ENCODE results near the gene SYT6.
"Not testable (repeated sequence)": the region's sequence is repeated elsewhere in the genome, so short reads cannot be mapped to it uniquely, and the experiment has no call there.

SYT6 gene

GRCh38 chr1:114075546-114076242, 78.0 kb downstream of the SYT6 start:
- no peak for DNase-seq (ENCODE audit: low read depth, low spot score)

GRCh38 chr1:114075105-114075504, 78.6 kb downstream of the SYT6 start:
- no peak for DNase-seq (ENCODE audit: low read depth, low spot score)

DNA sequence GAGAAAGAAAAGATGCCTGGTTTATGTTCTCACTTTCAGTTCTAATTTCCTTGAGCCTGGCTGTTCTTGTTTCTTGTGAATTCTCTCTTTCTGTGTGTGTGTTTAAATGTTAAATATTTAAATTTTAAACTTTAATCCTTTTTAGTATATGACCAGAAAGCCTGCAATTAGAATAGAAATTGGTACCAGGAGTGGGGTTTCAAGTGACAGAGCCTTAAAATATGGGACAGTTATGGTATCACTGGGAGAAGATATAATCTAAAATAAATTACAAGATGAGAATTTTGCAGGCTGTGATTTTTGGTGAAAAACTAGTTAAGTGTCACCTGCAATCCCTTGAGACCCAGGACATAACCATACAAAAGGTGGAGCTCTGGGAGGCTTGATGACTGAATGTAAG, 81.4 kb downstream of the SYT6 start:
- no peak for DNase-seq (ENCODE audit: low read depth, low spot score)

- not testable (repeated sequence) for DNase-seq (ENCODE audit: low read depth, low spot score)
Measured at GRCh38 chr1:114069762-114070161, 83.9 kb downstream of the SYT6 start.

- not testable (repeated sequence) for DNase-seq (ENCODE audit: low read depth, low spot score)
Measured at GRCh38 chr1:114068684-114069083, 85.0 kb downstream of the SYT6 start.

- not testable (repeated sequence) for DNase-seq (ENCODE audit: low read depth, low spot score)
Measured at GRCh38 chr1:114065671-114066070, 88.0 kb downstream of the SYT6 start.

DNA sequence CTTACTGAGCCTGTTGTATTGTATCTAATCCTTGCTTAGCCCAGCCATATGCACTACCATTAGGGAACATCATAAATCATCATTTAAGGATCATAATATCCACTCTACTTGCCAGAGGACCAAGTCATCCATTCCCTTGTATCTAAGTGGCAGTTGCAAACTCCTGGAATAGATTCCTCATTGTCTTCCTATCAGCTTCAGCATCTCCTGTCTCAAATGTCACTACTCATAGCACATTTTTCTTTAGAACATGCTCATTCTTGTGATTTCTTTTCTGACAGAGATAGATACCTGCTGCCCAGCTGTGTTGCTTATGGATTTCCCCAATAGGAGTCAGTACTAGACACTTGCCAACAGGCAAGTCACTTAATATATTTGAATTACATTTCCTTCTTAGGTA, 90.1 kb downstream of the SYT6 start:
- DNase-seq (ENCODE audit: low read depth, low spot score): no peak

GRCh38 chr1:114062477-114063099, 91.1 kb downstream of the SYT6 start:
- no peak for DNase-seq (ENCODE audit: low read depth, low spot score)

GRCh38 chr1:114061121-114061830, 92.4 kb downstream of the SYT6 start:
- DNase-seq (ENCODE audit: low read depth, low spot score): no peak

DNA sequence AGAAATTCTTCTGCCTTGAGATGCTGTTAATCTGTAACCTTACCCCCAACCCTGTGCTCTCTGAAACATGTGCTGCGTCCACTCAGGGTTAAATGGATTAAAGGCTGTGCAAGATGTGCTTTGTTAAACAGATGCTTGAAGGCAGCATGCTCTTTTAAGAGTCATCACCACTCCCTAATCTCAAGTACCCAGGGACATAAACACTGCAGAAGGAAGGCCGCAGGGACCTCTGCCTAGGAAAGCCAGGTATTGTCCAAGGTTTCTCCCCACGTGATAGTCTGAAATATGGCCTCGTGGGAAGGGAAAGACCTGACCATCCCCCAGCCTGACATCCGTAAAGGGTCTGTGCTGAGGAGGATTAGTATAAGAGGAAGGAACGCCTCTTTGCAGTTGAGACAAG, 95.4 kb downstream of the SYT6 start:
- not testable (repeated sequence) for DNase-seq (ENCODE audit: low read depth, low spot score)

DNA sequence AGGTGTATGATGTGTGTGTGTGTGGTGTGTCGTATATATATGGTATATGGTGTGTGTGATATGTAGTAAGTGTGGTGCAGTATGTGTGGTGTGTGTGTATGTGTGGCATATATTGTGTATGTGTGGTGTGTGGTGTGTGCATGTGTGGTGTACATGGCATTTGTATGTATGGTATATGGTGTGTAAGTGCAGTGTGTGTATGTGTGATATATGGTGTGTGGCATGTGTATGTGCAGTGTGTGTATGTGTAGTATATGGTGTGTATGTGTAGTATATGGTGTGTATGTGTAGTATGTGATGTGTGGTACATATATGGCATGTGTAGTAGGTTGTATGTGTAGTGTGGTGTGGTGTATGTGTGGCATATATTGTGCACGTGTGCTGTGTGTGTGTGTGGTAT, 99.5 kb downstream of the SYT6 start:
- no peak for DNase-seq (ENCODE audit: low read depth, low spot score)

DNA sequence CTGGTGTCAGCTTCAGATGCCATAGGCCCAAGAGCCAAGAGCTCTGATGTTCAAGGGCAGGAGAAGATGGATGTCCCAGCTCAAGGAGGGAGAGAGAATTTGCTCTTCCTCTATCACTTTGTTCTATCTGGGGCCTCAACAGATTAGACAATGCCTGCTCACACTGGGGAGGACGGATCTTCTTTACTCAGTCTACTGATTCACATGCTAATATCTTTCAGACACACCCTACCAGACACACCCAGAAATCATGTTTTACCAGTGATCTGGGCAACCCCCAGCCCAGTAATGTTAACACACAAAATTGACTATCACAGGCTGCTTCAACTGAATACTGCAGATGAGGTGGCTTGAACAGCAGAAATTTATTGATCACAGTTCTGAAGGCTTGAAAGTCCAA, 105.4 kb downstream of the SYT6 start:
- DNase-seq (ENCODE audit: low read depth, low spot score): no peak

- no peak for DNase-seq (ENCODE audit: low read depth, low spot score)
Measured at GRCh38 chr1:114043548-114043947, 110.1 kb downstream of the SYT6 start.

DNA sequence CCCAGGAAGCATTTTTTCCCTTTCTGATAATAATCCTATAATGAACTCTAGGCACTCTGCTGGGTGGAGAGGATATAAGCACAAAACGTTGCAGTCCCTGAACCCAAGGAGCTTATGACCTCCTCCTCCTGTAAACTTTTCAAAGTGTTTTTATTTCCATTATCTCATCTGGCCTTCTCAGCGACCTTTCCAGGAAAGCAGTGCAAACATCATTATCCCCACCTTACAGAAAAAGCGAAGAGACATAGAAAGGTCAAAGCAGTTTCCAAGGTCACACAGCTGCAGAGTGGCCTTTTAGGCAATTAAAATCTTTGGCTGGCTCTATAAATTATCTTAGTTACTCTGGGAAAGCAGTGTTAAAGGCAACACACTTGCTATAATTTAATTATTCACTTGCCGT, 110.6 kb downstream of the SYT6 start:
- DNase-seq (ENCODE audit: low read depth, low spot score): no peak

- DNase-seq (ENCODE audit: low read depth, low spot score): no peak
Measured at GRCh38 chr1:114040273-114041015, 113.2 kb downstream of the SYT6 start.
